Loucy (cell line): Measurements from ENCODE around the gene SERP1.

Source experiments
- H2AFZ ChIP-seq: fragments of 200-600 bp; sonication (generic); 2 replicates; pipeline ENCODE4 v1.6.0; 2016; ENCODE audit warnings: antibody characterized with exemption, mild to moderate bottlenecking, low read length, moderate library complexity
- H3F3A ChIP-seq: fragments of 200-600 bp; 2 replicates; pipeline ENCODE4 v1.6.0; 2016; ENCODE audit warnings: antibody characterized with exemption, low read depth, mild to moderate bottlenecking
- H3K27me3 ChIP-seq: fragments of 200-600 bp; sonication (generic); 2 replicates; pipeline ENCODE4 v1.6.1; 2014; ENCODE audit warnings: low read length, mild to moderate bottlenecking; ENCODE audit not compliant: insufficient read depth, poor library complexity, severe bottlenecking
- H3K36me3 ChIP-seq: fragments of 200-600 bp; sonication (generic); 2 replicates; pipeline ENCODE4 v1.6.1; 2016; ENCODE audit warnings: low read length; ENCODE audit not compliant: insufficient read depth
- H3K4me1 ChIP-seq: fragments of 200-600 bp; sonication (generic); 2 replicates; pipeline ENCODE4 v1.5.1; 2014; ENCODE audit warnings: low read length, mild to moderate bottlenecking; ENCODE audit not compliant: insufficient read depth, poor library complexity, severe bottlenecking
- H3K4me2 ChIP-seq: fragments of 200-600 bp; sonication (generic); 2 replicates; pipeline ENCODE4 v1.6.0; 2014; ENCODE audit warnings: antibody characterized with exemption, low read length, low read depth, mild to moderate bottlenecking; ENCODE audit not compliant: poor library complexity, severe bottlenecking
- H3K4me3 ChIP-seq: fragments of 200-600 bp; sonication (generic); 2 replicates; pipeline ENCODE4 v1.5.1; 2014; ENCODE audit warnings: low read length, mild to moderate bottlenecking, mixed read lengths; ENCODE audit not compliant: poor library complexity, severe bottlenecking
- H3K79me2 ChIP-seq: fragments of 200-600 bp; sonication (generic); 2 replicates; pipeline ENCODE4 v1.6.1; 2014; ENCODE audit warnings: low read length; ENCODE audit not compliant: insufficient read depth
- H3K9ac ChIP-seq: fragments of 200-600 bp; sonication (generic); 2 replicates; pipeline ENCODE4 v1.6.0; 2014; ENCODE audit warnings: mild to moderate bottlenecking, low read depth, low read length, moderate library complexity; ENCODE audit not compliant: poor library complexity, severe bottlenecking
- H3K9me2 ChIP-seq: fragments of 200-600 bp; sonication (generic); replicated peaks from 2 replicates; pipeline ENCODE4 v1.6.1; 2016; ENCODE audit warnings: low read depth, low read length, mixed read lengths
- H3K9me3 ChIP-seq: fragments of 200-600 bp; sonication (generic); 2 replicates; pipeline ENCODE4 v1.6.1; 2014; ENCODE audit warnings: mild to moderate bottlenecking, antibody characterized with exemption, low read length, low read depth; ENCODE audit not compliant: insufficient read depth
- H4K20me1 ChIP-seq: fragments of 200-600 bp; sonication (generic); 2 replicates; pipeline ENCODE4 v1.6.0; 2014; ENCODE audit warnings: antibody characterized with exemption, low read length, mild to moderate bottlenecking; ENCODE audit not compliant: insufficient read depth, poor library complexity, severe bottlenecking
- CTCF ChIP-seq: fragments of 200-600 bp; sonication (generic); conservative IDR thresholded peaks from 2 replicates; pipeline ENCODE4 v1.5.1; 2014; ENCODE audit warnings: mild to moderate bottlenecking, antibody characterized with exemption, low read length
- EZH2phosphoT487 ChIP-seq: fragments of 200-600 bp; IDR thresholded peaks from 2 replicates; pipeline ENCODE4 v1.6.1; 2018; ENCODE audit warnings: antibody characterized with exemption, mild to moderate bottlenecking, moderate library complexity, borderline replicate concordance

The SERP1 gene

DNA sequence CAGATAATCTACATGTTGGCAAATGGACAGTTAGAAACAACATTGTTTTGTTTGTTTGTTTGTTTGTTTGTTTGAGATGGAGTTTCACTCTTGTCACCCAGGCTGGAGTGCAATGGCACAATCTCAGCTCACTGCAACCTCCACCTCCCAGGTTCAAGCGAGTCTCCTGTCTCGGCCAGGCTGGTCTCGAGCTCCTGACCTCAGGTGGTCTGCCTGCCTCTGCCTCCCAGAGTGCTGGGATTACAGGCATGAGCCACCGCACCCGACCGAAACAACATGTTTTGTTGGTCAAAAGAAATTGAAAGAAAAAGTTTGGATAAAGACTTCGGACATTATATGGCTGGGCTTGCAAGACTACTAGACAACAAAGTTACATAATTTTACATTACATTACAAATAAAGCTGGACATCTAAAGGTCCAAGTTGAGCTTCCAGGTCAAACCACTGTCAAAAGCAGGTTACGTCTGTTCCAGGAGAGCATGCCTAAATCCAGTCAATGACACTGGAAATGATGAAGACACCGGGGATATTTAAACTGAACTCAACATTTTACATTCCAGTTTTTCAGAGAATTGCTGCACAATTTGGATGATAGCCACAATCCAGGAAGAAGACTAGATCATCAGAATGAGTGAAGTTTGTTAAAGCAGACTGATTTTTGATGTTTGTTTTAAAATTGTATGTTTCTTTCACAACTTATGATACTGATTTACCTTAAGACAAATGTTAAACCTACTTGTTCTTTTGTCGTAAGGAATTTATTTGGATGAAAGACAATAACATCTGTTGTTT is 18.6 kb downstream of the SERP1 start:
- Histone ChIP-seq H3K9ac (no peak overlapping the region), H3K4me1 (no peaks in the 10 kb centered on the region), H4K20me1 (no peaks in the 10 kb centered on the region), H3K4me3 (no peak overlapping the region), H3F3A (no peaks in the 10 kb centered on the region), H3K79me2 (no peaks in the 10 kb centered on the region), H3K9me3 (no peaks in the 10 kb centered on the region), H3K27me3 (no peaks in the 10 kb centered on the region), H3K9me2 (no peaks in the 10 kb centered on the region), H3K36me3 (no peaks in the 10 kb centered on the region), H3K4me2 (no peak overlapping the region), H2AFZ (peak overlapping the region; percentile 14)
- TF ChIP-seq EZH2phosphoT487 (no peak), CTCF (no peak)

DNA sequence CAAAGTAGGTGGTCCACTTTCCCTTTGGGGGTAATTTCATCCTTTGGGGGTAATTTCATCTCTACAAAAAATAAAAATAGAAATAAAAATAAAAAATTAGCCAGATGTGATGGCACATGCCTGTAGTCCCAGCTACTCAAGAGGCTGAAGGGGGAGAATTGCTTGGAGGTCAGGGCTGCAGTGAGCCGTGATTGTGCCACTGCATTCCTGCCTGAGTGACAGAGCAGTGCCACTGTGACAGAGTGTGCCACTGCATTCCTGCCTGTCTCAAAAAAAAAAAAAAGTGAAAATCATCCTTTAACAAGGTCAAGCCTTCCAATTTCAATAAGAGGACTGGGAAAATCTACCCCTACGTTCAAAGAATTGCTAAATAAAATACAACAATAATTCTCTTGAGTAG is 22.8 kb downstream of the SERP1 start:
- H3K27me3 ChIP-seq = no peaks in the 10 kb centered on the region
- H3K79me2 ChIP-seq = no peaks in the 10 kb centered on the region
- no peak overlapping the region for H3K4me2 ChIP-seq
- H3F3A ChIP-seq = no peaks in the 10 kb centered on the region
- no peak for TF ChIP-seq EZH2phosphoT487
- no peaks in the 10 kb centered on the region for H3K36me3 ChIP-seq
- H3K9ac ChIP-seq = no peak overlapping the region
- H2AFZ ChIP-seq = no peak overlapping the region
- H3K4me3 ChIP-seq = no peak overlapping the region
- no peaks in the 10 kb centered on the region for H3K9me2 ChIP-seq
- no peaks in the 10 kb centered on the region for H3K9me3 ChIP-seq
- H4K20me1 ChIP-seq = no peaks in the 10 kb centered on the region
- no peaks in the 10 kb centered on the region for H3K4me1 ChIP-seq

- Histone ChIP-seq H3F3A (no peaks in the 10 kb centered on the region), H3K4me3 (no peak overlapping the region), H3K79me2 (no peaks in the 10 kb centered on the region), H2AFZ (no peak overlapping the region; the same call in 1 of the 2 replicates), H3K4me2 (no peak overlapping the region), H3K27me3 (no peaks in the 10 kb centered on the region), H3K4me1 (no peaks in the 10 kb centered on the region), H3K9ac (no peak overlapping the region), H3K9me2 (no peaks in the 10 kb centered on the region), H3K36me3 (no peaks in the 10 kb centered on the region), H3K9me3 (no peaks in the 10 kb centered on the region), H4K20me1 (no peaks in the 10 kb centered on the region)
- TF ChIP-seq CTCF (peak; percentile 24; the same call in 1 of the 2 replicates), EZH2phosphoT487 (no peak)
Observed at GRCh38 chr3:150521463-150521862, 24.8 kb downstream of the SERP1 start.

- Histone ChIP-seq H3K4me1 (no peaks in the 10 kb centered on the region), H3F3A (no peaks in the 10 kb centered on the region), H3K9ac (no peak overlapping the region), H3K27me3 (no peaks in the 10 kb centered on the region), H3K79me2 (no peaks in the 10 kb centered on the region), H3K4me3 (no peak overlapping the region), H3K4me2 (no peak overlapping the region), H3K36me3 (no peaks in the 10 kb centered on the region), H2AFZ (no peak overlapping the region), H4K20me1 (no peaks in the 10 kb centered on the region), H3K9me2 (no peaks in the 10 kb centered on the region), H3K9me3 (no peaks in the 10 kb centered on the region)
- TF ChIP-seq EZH2phosphoT487 (no peak), CTCF (no peak)
Observed at GRCh38 chr3:150520408-150520807, 25.9 kb downstream of the SERP1 start.
